T-cell (primary cell): ENCODE measurements around the gene SENP8. TPM values are rescaled to one million over a fixed set of nuclear protein-coding genes. Genes with fewer than 3 reads are reported as not detected.
"Not testable (repeated sequence)": the region's sequence is repeated elsewhere in the genome, so short reads cannot be mapped to it uniquely, and the experiment has no call there.

Experiments
- ATAC-seq, 4 experiments: fragments of 200-7000 bp in 3 of 4; fragments of 150-1000 bp in 1 of 4; cut with Tn5 transposase; replicated peaks in 1 of 4; 1 replicate in 3 of 4; 2 replicates in 1 of 4; pipeline ENCODE4 v1.10.0; 2021; ENCODE audit warnings: moderate library complexity in 3 of 4, mild to moderate bottlenecking in 2 of 4, moderate number of reproducible peaks in 1 of 4
- CTCF ChIA-PET, 2 donors: fragments of 300-600 bp; sonication (Branson Sonifier 250); formaldehyde crosslinking; loops; one replicate each; lab custom pipeline; 2022; ENCODE audit warnings: antibody characterized with exemption in 2 of 2; lab: Charles Lee
- POLR2A ChIA-PET, 2 donors: fragments of 300-600 bp; sonication (Branson Sonifier 250); formaldehyde crosslinking; loops; one replicate each; lab custom pipeline; 2022; ENCODE audit warnings: antibody characterized with exemption in 2 of 2; lab: Charles Lee
- DNase-seq, 35 experiments: peaks; one replicate each; pipeline versions ENCODE4 v3.0.0 to v3.0.0-alpha.2; 2013 to 2023
- H3K27ac ChIP-seq: one replicate; pipeline ENCODE4 v1.5.1; 2013; ENCODE audit warnings: low read length
- H3K27me3 ChIP-seq, 2 experiments: replicated peaks in 1 of 2; 1 replicate in 1 of 2; 2 replicates in 1 of 2; pipeline versions ENCODE4 v1.6.1 to v1.7.0; 2013; ENCODE audit warnings: low read length in 1 of 2, mixed read lengths in 1 of 2; ENCODE audit not compliant: control insufficient read depth in 2 of 2, insufficient read depth in 2 of 2; ENCODE audit errors: extremely low read depth in 1 of 2
- H3K36me3 ChIP-seq, 2 donors: 1 replicate in 1 of 2; 2 replicates in 1 of 2; pipeline versions ENCODE4 v1.6.1 to v1.7.0; 2013; ENCODE audit warnings: low read length in 1 of 2; ENCODE audit not compliant: control insufficient read depth in 2 of 2, insufficient read depth in 1 of 2; ENCODE audit errors: extremely low read depth in 1 of 2
- H3K4me1 ChIP-seq, 2 experiments: 1 replicate in 1 of 2; 2 replicates in 1 of 2; pipeline versions ENCODE4 v1.6.1 to v1.7.0; 2013; ENCODE audit warnings: low read length in 2 of 2, mixed read lengths in 1 of 2; ENCODE audit not compliant: insufficient read depth in 2 of 2, control insufficient read depth in 1 of 2; ENCODE audit errors: extremely low read depth in 1 of 2
- H3K4me3 ChIP-seq, 2 donors: 1 replicate in 1 of 2; 2 replicates in 1 of 2; pipeline versions ENCODE4 v1.5.1 to v1.7.0; 2013; ENCODE audit warnings: mild to moderate bottlenecking in 2 of 2, low read length in 1 of 2, moderate library complexity in 1 of 2; ENCODE audit not compliant: control insufficient read depth in 1 of 2; ENCODE audit errors: extremely low read depth in 1 of 2
- H3K9me3 ChIP-seq: 2 replicates; pipeline ENCODE4 v1.7.0; 2013
- H3K27ac Mint-ChIP-seq, 2 donors: one replicate each; pipeline ENCODE4 v1.8.0; 2020 to 2021; ENCODE audit warnings: mild to moderate bottlenecking in 2 of 2, mixed read lengths in 2 of 2
- H3K27me3 Mint-ChIP-seq, 2 donors: one replicate each; pipeline ENCODE4 v1.8.0; 2021 to 2022; ENCODE audit warnings: mixed read lengths in 2 of 2
- H3K36me3 Mint-ChIP-seq: one replicate; pipeline ENCODE4 v1.8.0; 2021; ENCODE audit warnings: mixed read lengths
- H3K4me1 Mint-ChIP-seq, 3 donors: one replicate each; pipeline ENCODE4 v1.8.0; 2020 to 2022; ENCODE audit warnings: mixed read lengths in 3 of 3, mild to moderate bottlenecking in 1 of 3
- H3K4me3 Mint-ChIP-seq, 3 donors: one replicate each; pipeline ENCODE4 v1.8.0; 2020 to 2022; ENCODE audit warnings: mild to moderate bottlenecking in 3 of 3, mixed read lengths in 3 of 3, moderate library complexity in 3 of 3
- H3K9me3 Mint-ChIP-seq, 3 donors: one replicate each; pipeline ENCODE4 v1.8.0; 2020 to 2022; ENCODE audit warnings: mixed read lengths in 3 of 3
- WGBS: methylation state at CpG from one replicate; pipeline ENCODE4 v1.1.5; 2013; ENCODE audit warnings: missing lambda C conversion rate; ENCODE audit not compliant: insufficient coverage; 5-methylcytosine and 5-hydroxymethylcytosine counted together
- total RNA-seq, 35 experiments: library from RNA in 6 of 35; stranded (reverse) in 6 of 35; fragments of 120-200 nt in 1 of 35; gene quantifications; one replicate each; pipeline versions ENCODE4 v1.2.1 to v1.2.4 and lab custom pipeline; 2013 to 2026

Gene SENP8
- total RNA-seq, 5 donors from 2014 or later (not counting 1 experiment from before 2014, with no cell fraction given) = 0.40 to 1.9 (median 1.3) TPM

DNA sequence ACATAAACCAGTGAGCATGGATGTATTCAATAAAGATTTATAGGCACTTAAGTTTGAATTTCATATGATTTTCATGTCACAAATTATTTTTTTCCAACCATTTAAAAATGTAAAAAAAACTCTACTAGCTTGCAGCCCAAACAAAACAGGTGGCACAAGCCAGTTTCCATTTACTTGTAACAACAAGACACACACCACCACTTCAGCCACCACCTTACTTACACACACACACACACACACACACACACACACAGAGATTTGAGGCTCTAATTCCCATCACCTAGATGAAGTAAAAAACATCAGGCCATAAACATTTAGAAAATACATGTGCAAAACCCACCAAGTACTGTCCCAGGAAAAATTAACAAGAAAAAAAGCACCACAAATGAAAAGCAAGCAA is 25.5 kb upstream of the SENP8 start:
- no peaks in the 10 kb centered on the region for H3K36me3 ChIP-seq
- H3K4me3 Mint-ChIP-seq = no peak overlapping the region
- no peak overlapping the region for H3K27ac Mint-ChIP-seq
- no peaks in the 10 kb centered on the region for H3K9me3 Mint-ChIP-seq
- no peak overlapping the region for H3K27ac ChIP-seq
- no peaks in the 10 kb centered on the region for H3K27me3 Mint-ChIP-seq
- H3K27me3 ChIP-seq = no peaks in the 10 kb centered on the region
- no peaks in the 10 kb centered on the region for H3K9me3 ChIP-seq
- no peak for DNase-seq
- H3K4me1 Mint-ChIP-seq = peaks cover 7 to 12% (median 8%) of the 10 kb centered on the region in 3 donors
- no peak for ATAC-seq
- ChIA-PET POLR2A (no interaction called here), CTCF (interaction anchor here in 1 of 2 donors (0.6 kb wide), 1 partner anchor 288 kb away, joined by 8 read pairs; no protein-coding TSS in a partner anchor)
- H3K36me3 Mint-ChIP-seq = peaks cover 33% of the 10 kb centered on the region
- H3K4me3 ChIP-seq = no peak overlapping the region
- no peaks in the 10 kb centered on the region for H3K4me1 ChIP-seq

DNA sequence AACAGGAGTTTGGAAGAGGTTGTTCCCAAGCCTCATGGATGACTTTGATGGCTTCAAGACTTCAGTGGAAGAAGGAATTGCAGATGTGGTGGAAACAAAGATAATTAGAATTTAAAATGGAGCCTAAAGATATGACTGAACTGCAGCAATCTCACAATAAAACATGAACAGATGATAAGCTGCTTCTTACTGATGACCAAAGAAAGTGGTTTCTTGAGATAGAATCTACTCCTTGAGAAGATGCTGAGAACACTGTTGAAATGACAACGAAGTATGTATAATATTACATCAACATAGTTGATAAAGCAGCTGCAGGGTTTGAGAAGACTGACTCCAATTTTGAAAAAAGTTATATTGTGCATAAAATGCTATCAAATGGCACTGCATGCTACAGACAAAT is 21.4 kb upstream of the SENP8 start:
- Histone ChIP-seq H3K4me3 (no peak overlapping the region), H3K27me3 (no peaks in the 10 kb centered on the region), H3K36me3 (no peaks in the 10 kb centered on the region), H3K9me3 (no peaks in the 10 kb centered on the region), H3K4me1 (no peaks in the 10 kb centered on the region), H3K27ac (no peak overlapping the region)
- H3K27ac Mint-ChIP-seq = no peak overlapping the region
- no peak for DNase-seq
- no peaks in the 10 kb centered on the region for H3K9me3 Mint-ChIP-seq
- WGBS = no CpG with 5 or more reads among the region's 1 CpG
- peaks cover 21% of the 10 kb centered on the region for H3K36me3 Mint-ChIP-seq
- no peak overlapping the region for H3K4me3 Mint-ChIP-seq
- ChIA-PET POLR2A (no interaction called here), CTCF (no interaction called here)
- H3K27me3 Mint-ChIP-seq = no peaks in the 10 kb centered on the region
- peaks cover 5 to 12% (median 8%) of the 10 kb centered on the region in 3 donors for H3K4me1 Mint-ChIP-seq
- ATAC-seq = no peak

DNA sequence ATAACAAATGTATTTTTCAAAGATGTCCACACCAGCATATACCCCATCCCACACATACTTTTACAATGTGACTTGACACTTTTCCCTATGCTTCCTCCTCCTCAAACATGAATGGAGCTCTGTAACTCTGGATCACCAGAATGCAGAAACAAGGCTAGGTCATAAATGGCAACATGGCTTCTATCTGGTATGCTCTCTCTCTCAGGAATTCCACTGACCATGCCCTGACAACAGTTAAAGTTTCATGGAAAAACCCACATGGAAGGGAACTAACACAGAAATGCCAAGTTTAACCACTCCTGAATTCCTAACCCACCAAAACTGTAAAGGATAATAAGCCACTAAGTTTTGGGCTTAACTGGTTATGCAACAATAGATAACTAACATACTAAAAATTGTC is 20.2 kb upstream of the SENP8 start:
- POLR2A ChIA-PET = no interaction called here

DNA sequence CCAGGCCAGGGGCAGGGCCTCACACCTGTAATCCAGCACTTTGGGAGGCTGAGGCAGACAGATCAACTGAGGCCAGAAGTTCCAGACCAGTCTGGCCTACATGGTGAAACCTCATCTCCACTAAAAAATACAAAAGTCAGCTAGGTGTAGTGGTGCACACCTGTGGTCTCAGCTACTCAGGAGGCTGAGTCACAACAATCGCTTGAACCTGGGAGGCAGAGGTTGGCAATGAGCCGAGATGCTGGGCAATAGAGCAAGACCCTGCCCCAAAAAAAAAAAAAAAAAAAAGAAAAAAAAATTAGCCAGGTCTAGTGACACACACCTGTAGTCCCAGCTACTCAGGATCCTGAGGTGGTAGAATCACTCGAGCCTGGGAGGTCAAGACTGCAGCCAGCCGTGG is 19.0 kb upstream of the SENP8 start:
- 100% methylated on average over 3 of the region's 4 CpGs for WGBS

More for the DNA sequence above, 20.2 kb upstream of the SENP8 start:
- Mint-ChIP-seq H3K27me3 (no peaks in the 10 kb centered on the region), H3K9me3 (no peaks in the 10 kb centered on the region), H3K27ac (no peak overlapping the region), H3K36me3 (peaks cover 12% of the 10 kb centered on the region), H3K4me1 (peaks cover 2 to 14% (median 8%) of the 10 kb centered on the region in 3 donors), H3K4me3 (no peak overlapping the region)
- no peaks in the 10 kb centered on the region for H3K36me3 ChIP-seq
- DNase-seq = no peak
- H3K27ac ChIP-seq = no peak overlapping the region
- H3K4me3 ChIP-seq = no peak overlapping the region
- no peak for ATAC-seq
- H3K27me3 ChIP-seq = no peaks in the 10 kb centered on the region
- no peaks in the 10 kb centered on the region for H3K9me3 ChIP-seq
- no peaks in the 10 kb centered on the region for H3K4me1 ChIP-seq
- CTCF ChIA-PET = no interaction called here

DNA sequence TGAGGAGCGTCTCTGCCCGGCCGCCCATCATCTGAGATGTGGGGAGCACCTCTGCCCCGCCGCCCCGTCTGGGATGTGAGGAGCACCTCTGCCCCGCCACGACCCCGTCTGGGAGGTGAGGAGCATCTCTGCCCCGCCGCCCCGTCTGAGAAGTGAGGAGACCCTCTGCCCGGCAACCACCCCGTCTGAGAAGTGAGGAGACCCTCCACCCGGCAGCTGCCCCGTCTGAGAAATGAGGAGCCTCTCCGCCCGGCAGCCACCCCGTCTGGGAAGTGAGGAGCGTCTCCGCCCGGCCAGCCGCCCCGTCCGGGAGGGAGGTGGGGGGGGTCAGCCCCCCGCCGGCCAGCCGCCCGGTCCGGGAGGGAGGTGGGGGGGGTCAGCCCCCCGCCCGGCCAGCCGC is 17.7 kb upstream of the SENP8 start:
- DNase-seq, CTCF ChIA-PET, POLR2A ChIA-PET, H3K9me3 ChIP-seq, H3K9me3 Mint-ChIP-seq, H3K27ac ChIP-seq, H3K27ac Mint-ChIP-seq, H3K36me3 ChIP-seq, ATAC-seq, H3K4me3 Mint-ChIP-seq, H3K4me1 ChIP-seq, H3K27me3 Mint-ChIP-seq, H3K27me3 ChIP-seq, H3K4me3 ChIP-seq: not testable (repeated sequence)
- no CpG with 5 or more reads among the region's 33 CpGs for WGBS
- peaks cover 15 to 26% (median 17%) of the 10 kb centered on the region in 3 donors for H3K4me1 Mint-ChIP-seq
- H3K36me3 Mint-ChIP-seq = peaks cover 11% of the 10 kb centered on the region

More for the DNA sequence above, 19.0 kb upstream of the SENP8 start:
- DNase-seq (no peak), ATAC-seq (no peak)
- CTCF ChIA-PET = no interaction called here
- Mint-ChIP-seq H3K36me3 (peaks cover 11% of the 10 kb centered on the region), H3K4me3 (no peak overlapping the region), H3K27ac (no peak overlapping the region), H3K9me3 (no peaks in the 10 kb centered on the region), H3K4me1 (peaks cover 10 to 18% (median 14%) of the 10 kb centered on the region in 3 donors), H3K27me3 (no peaks in the 10 kb centered on the region)
- Histone ChIP-seq H3K27me3 (no peaks in the 10 kb centered on the region), H3K36me3 (no peaks in the 10 kb centered on the region), H3K27ac (no peak overlapping the region), H3K4me1 (no peaks in the 10 kb centered on the region), H3K4me3 (no peak overlapping the region), H3K9me3 (no peaks in the 10 kb centered on the region)
- POLR2A ChIA-PET = interaction anchor here in 1 of 2 donors (0.6 kb wide), 1 partner anchor 170 kb away, joined by 14 read pairs; no protein-coding TSS in a partner anchor

DNA sequence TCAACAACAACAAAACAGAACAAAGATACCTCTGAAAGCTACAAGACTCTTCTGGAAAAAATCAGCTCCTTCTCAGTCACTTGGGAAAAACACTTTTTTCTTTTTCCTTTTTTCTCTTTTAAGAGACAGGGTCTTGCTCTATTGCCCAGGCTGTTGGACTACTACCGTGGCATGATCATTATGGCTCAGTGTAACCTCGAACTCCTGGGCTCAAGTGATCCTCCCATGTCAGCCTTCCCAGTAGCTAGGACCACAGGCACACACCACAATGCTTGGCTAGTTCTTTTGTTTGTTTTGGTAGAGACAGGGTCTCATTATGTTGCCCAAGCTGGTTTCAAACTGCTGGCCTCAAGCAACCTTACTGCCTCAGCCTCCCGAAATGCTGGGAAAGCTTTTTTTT is 13.1 kb upstream of the SENP8 start:
- Histone ChIP-seq H3K4me3 (no peak overlapping the region), H3K9me3 (no peaks in the 10 kb centered on the region), H3K27ac (no peak overlapping the region), H3K4me1 (no peaks in the 10 kb centered on the region), H3K36me3 (no peaks in the 10 kb centered on the region), H3K27me3 (no peaks in the 10 kb centered on the region)
- Mint-ChIP-seq H3K27ac (no peak overlapping the region), H3K27me3 (no peaks in the 10 kb centered on the region), H3K4me3 (no peak overlapping the region), H3K4me1 (peaks cover 18 to 26% (median 21%) of the 10 kb centered on the region in 3 donors), H3K36me3 (no peaks in the 10 kb centered on the region), H3K9me3 (no peaks in the 10 kb centered on the region)
- ChIA-PET POLR2A (interaction anchor here (0.6 kb wide), 3 partner anchors 83 to 271 kb away, joined by 3 to 5 read pairs (median 4); no protein-coding TSS in a partner anchor), CTCF (interaction anchor here in 1 of 2 donors (0.6 kb wide), 1 partner anchor 1532 kb away, joined by 4 read pairs; no protein-coding TSS in a partner anchor)
- ATAC-seq (no peak), DNase-seq (no peak)
- 78% methylated on average over 1 of the region's 3 CpGs for WGBS

DNA sequence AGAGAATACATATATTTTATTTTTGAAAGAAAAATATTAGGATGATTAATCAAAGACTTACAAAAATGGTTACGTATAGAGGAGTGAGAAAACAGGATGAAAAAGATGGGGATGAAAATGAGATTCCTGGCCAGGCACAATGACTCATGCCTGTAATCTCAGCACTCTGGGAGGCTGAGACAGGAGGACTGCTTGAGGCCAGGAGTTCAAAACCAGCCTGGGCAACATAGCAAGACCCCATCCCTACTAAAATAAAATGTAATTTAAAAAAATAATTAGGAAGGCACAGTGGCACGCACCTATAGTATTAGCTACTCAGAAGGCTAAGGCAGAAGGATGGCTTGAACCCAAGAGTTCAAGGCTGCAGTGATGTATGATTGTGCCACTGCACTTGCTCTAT is 12.1 kb upstream of the SENP8 start:
- ATAC-seq (no peak), DNase-seq (no peak)
- Histone ChIP-seq H3K27ac (no peak overlapping the region), H3K4me1 (no peaks in the 10 kb centered on the region), H3K9me3 (no peaks in the 10 kb centered on the region), H3K4me3 (no peak overlapping the region), H3K36me3 (no peaks in the 10 kb centered on the region), H3K27me3 (no peaks in the 10 kb centered on the region)
- POLR2A ChIA-PET = no interaction called here
- Mint-ChIP-seq H3K27ac (no peak overlapping the region), H3K27me3 (no peaks in the 10 kb centered on the region), H3K9me3 (no peaks in the 10 kb centered on the region), H3K36me3 (no peaks in the 10 kb centered on the region), H3K4me1 (peaks cover 22 to 26% (median 23%) of the 10 kb centered on the region in 3 donors), H3K4me3 (no peak overlapping the region)
- 100% methylated on average over 1 of the region's 2 CpGs for WGBS
- CTCF ChIA-PET = no interaction called here
